Fibroblast of pulmonary artery (primary cell): ENCODE measurements around the gene PODN.

Source experiments
- DNase-seq: peaks from one replicate; pipeline ENCODE4 v3.0.0-alpha.2; 2010; ENCODE audit warnings: low read depth
- H3K4me3 ChIP-seq: replicated peaks from 2 replicates; pipeline ENCODE4 v1.5.1; 2011; ENCODE audit warnings: low read depth, mild to moderate bottlenecking, control low read depth, low read length, moderate library complexity
- CTCF ChIP-seq: IDR thresholded peaks from 2 replicates; pipeline ENCODE4 v1.5.1; 2011; ENCODE audit warnings: mild to moderate bottlenecking, control low read depth, low read length, inconsistent platforms; ENCODE audit errors: missing control alignments

Gene PODN

GRCh38 chr1:53114581-53115400, 52.8 kb downstream of the PODN start:
- H3K4me3 ChIP-seq, result no peak overlapping the region
- no peak for TF ChIP-seq CTCF
- DNase-seq, result no peak

- no peak for TF ChIP-seq CTCF
- no peak overlapping the region for H3K4me3 ChIP-seq
- DNase-seq, result peak; percentile 56
Observed at GRCh38 chr1:53115403-53116306, 53.6 kb downstream of the PODN start.

- TF ChIP-seq CTCF, result no peak
- no peak for DNase-seq
- H3K4me3 ChIP-seq, result no peak overlapping the region
Observed at GRCh38 chr1:53116307-53116810, 54.3 kb downstream of the PODN start.

- TF ChIP-seq CTCF, result no peak
- DNase-seq, result no peak
- no peak overlapping the region for H3K4me3 ChIP-seq
Observed at GRCh38 chr1:53116933-53117600, 55.1 kb downstream of the PODN start.

- TF ChIP-seq CTCF, result no peak
- H3K4me3 ChIP-seq, result no peak overlapping the region
- DNase-seq, result no peak
Observed at GRCh38 chr1:53117836-53118235, 55.8 kb downstream of the PODN start.

- TF ChIP-seq CTCF, result no peak
- DNase-seq, result no peak
Observed at GRCh38 chr1:53120659-53121058, 58.6 kb downstream of the PODN start.

More at GRCh38 chr1:53120659-53121058, 58.6 kb downstream of the PODN start:
- H3K4me3 ChIP-seq, result no peak overlapping the region
